Measurements from ENCODE around the gene NRARP.

Gene NRARP

GRCh38 chr9:137255448-137256114, 46.5 kb downstream of the NRARP start:
- peak; percentile 47 for DNase-seq

DNA sequence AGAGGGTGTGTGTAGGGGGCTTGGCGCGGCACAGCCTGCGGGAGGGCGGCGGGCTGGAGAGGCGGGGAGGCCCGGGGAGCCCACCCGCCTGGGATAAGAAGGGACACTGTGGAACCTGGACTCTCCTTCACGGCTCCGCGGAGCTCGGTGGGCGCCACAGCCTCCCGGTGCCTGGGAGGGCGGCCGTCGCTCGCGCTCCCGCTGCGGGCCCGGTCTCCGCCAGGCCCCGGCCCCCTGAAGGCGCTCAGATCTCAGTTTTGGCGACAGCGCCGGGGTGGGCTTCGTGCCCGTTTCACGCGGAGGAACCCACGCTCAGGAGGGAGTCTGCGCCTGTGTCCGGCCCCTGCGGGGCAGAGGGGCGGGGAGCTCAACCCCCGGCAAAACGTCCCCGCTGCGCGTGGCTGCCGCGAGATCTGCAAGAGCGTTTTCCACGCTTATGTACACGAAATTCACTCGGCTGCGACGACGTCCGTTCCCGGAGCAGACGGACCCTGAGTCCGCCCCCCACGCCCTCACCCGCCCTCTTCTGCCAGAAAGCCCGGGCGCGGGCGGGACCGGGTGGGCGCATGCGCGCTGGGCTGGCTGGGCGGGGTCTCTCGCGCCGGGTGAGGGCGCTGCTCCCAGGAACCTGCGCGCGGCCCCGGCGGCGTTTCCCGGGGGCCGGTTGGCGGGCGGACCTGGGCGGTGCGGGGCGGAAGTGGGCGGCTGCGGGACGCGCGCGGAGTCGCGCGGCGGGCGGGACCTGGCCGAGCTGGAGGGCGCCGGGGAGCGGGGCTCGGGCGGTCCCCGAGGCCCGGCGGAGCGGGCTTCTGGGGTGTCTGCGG, 47.2 kb downstream of the NRARP start, which contains the start of gene NELFB:
Gene NELFB, plus strand, starts transcription at position 704 of the 824 bp plus-strand sequence.
- peak; percentile 97 for DNase-seq

- DNase-seq = no peak
Observed at GRCh38 chr9:137253717-137254623, 48.1 kb downstream of the NRARP start.

DNA sequence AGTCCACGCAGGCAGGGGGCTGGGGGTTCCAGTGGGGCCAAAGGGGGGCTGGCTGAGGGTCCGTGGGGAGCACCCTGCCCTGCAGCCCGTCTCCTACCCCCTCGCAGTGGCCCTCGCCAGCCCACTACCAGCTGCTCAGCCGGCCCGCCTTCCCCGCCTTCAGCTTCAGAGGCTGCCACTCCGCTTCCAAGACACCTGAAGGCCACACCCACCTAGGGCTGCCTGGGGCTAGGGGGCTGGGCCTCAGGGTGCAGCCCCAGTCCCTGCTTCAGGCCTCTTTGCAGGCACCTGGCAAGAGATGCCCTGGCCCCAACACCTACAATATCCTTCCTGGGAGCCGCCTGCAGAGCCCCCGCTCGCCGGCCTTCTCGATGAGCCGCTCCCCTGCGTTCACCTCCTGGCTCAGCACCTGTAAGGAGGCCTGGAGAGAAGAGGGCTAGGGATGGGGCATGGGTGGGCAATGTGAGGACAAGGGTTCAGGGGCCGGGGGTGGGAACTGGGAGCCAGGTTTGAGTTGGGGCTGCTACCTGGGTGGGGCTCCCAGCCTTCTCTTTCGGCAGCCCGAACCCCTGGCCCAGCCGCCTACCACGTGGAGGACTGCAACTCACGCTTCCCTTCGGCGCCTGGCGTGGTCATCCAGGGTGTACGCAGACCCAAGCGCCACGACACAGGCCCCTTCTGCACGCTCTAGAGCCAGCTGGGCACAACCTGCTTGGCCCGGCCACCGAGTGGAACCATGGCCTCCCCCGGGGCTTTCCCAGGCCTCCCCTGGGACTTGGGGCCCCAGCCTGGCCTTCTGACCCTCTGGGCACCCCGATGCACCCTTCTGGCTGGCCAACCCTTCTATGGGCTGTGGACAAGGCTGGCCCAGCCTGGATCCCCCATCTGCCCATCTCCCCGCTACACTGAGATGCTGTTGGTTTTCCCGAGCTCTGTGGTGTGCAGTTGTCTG, 49.2 kb downstream of the NRARP start:
- DNase-seq = no peak

GRCh38 chr9:137251490-137252268, 50.4 kb downstream of the NRARP start:
- DNase-seq = no peak

- DNase-seq = no peak
Observed at GRCh38 chr9:137251194-137251461, 50.9 kb downstream of the NRARP start, which contains the start of gene STPG3. Gene STPG3, plus strand, starts transcription at chr9:137251286. Its CDS starts 1 bp downstream, at chr9:137251287.

GRCh38 chr9:137250329-137251193, 51.5 kb downstream of the NRARP start:
- DNase-seq = no peak

Data from activated CD4-positive, alpha-beta T cell treated with anti-CD3 and anti-CD28 coated beads, Interleukin-2, Interleukin-6, amounts not matched to agents 100 ng/mL and 50 ng/mL, durations not matched to agents 16 hours and 8 hours (primary cell).